Amygdala (tissue), 56 donors: ENCODE measurements around the gene PATJ.

Experiments used
- DNase-seq, 56 donors: peaks; one replicate each; lab custom pipeline; 2025; lab: John Stamatoyannopoulos, UW

Gene PATJ

GRCh38 chr1:62037274-62037673, 295.0 kb downstream of the PATJ start:
- DNase-seq = no peak

- DNase-seq = no peak
Observed at GRCh38 chr1:62038594-62039284, 296.5 kb downstream of the PATJ start.

DNA sequence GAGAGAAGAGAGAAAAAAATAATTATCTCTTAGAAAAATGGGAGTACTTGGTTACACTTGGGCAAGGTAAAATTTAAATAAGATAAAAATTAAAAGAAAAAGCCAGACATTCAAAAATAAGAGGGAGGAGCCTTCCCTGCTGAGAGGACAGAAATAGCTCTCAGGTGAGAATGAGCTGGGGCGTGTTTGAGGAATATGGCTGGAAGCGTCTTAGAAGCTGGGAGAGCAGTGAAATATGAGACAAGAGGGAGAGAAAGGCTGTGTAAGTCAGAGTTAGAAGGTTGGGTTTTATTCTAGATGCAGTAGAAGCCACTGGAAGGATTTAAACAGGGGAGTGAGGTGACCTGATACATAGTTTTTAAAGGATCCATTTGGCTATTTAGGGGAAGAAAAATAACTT, 298.2 kb downstream of the PATJ start:
- DNase-seq = no peak

GRCh38 chr1:62040973-62041372, 298.7 kb downstream of the PATJ start:
- DNase-seq = no peak

DNA sequence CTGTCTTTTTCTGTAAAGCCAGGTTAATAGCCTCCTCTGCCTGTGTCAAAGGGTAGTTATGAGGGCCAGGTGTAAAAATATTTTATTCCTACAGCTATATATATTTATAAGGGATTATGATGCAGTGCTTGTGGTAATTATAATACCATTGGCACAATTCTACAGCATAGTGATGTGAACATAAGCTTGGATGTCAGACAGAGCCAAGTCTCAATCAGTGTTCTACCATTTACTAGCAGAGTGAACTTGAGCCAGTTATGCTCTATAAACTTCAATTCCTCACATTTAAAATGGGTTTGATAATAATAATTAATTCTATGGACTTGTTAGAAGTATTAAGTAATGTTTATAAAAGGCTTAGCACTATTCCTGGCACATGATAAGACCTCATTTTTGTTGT, 300.9 kb downstream of the PATJ start:
- DNase-seq = no peak

GRCh38 chr1:62045574-62045973, 303.3 kb downstream of the PATJ start:
- peak in 1 of 56 donors; percentile 3 for DNase-seq

DNA sequence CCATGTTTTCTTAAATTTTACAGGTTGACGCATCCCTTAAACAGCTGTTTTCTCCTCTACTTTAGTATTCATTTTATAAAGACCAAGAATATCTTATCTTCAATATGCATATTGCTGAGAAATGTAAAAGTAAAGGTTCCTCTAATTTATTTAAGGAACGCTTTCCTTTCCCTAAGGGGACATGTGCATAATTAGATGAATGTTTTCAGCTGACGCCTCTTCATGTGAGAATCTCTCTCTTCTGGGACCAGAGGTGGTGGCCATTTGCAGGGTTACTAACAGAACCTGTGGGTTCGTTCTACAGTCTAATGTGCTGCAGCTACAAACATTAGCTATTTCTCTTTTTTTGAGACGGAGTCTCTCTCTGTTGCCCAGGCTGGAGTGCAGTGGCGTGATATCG, 304.6 kb downstream of the PATJ start:
- no peak for DNase-seq

DNA sequence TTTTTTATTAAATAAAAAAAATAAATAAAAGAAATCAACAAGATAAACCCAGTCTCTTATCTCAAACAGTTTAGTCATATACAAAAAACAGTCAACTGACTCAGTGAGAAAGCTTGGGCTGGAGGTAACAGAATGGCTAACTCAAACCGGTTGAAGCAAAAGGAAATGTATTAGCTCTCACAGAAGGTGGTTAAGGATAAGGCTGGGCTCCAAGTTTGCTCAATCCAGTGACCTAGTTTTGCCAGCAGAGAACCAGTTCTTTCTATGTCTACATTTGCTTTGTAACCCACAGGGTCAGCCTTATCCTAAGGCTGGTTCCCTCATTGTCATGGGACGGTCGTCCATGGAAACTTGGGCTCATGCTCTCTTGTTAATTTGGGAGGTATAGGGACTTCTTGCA, 307.9 kb downstream of the PATJ start:
- no peak for DNase-seq

GRCh38 chr1:62052946-62053345, 310.7 kb downstream of the PATJ start:
- DNase-seq = no peak

DNA sequence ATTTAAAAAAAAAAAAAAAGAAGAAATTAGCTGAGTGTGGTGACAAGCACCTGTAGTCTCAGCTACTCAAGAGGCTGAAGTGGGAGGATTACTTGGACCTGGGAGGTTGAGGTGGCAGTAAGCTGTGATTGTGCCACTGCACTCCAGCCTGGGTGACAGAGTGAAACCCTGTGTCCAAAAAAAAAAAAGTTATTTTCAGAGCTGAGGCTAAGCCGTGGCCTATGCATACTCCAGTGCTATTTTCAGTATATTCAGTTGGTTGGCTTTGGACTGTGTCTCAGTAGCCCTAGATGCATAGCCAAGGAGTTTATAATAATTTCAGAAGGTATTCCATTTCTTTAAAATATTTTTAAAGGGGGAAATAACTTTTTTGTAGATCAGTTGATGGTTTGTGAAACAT, 311.9 kb downstream of the PATJ start:
- no peak for DNase-seq

- DNase-seq = no peak
Observed at GRCh38 chr1:62057230-62057629, 314.9 kb downstream of the PATJ start.

DNA sequence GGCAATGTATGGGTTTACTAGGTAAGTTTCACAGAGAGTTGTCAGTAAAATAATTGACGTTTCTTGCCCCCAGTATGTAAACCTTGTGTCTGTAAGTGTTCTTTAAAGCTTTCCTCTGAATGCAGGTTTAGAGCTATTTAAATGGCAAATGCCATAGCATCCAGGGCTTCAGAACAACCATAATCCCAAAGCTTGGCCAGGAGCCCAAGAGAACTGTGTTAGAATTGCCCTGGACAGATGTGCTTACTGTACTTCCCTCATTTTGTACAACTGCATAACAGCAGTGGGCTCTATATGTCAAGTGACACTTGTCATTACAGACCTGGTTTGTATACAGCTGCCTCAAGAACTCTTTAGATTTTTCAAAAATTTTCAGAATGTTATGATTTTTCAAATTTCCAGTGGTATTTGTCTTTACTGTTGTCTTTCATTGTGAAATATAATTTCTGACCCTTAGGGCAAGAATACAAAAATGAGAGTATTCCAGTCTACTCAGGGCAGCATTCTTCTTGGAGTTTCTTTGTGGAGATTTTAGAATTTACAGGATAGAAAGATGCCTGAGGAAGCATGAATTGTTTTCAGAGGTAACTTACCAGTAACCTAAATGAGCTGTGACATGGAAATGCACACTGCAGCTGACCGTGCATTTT, 315.5 kb downstream of the PATJ start:
- DNase-seq = no peak

DNA sequence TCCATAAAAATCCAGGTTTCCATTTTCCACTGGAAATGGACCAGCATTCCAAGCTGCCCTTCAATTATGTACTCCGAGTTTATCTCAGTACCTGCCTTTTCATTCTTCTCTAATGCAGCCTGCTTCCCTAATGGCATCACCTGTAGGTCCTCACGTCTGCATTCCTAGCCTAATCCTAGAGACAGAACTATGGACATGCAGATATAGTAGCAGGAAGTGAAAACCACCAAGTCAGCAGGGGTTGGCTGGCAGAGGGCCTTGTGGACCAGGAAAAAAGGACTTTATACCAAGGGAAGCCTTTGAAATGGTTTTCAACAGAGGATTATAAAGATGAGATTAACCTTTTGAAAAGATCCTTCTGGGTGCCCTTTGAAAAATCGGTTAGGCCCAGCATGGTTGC, 316.7 kb downstream of the PATJ start:
- no peak for DNase-seq

DNA sequence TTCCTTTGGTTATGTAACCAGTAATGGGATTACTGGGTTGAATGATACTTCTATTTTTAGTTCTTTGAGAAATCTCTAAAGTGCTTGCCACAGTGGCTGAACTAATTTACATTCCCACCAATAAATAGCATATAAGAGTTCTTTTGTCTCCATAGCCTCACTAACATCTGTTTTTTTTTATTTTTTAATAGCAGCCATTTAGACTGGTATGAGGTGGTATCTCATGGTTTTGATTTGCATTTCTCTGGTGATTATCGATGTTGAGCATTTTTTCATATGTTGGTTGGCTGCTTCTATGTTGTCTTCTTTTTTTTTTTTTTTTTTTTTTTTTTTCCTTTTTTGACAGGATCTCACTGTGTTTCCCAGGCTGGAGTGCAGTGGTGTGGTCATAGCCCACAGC, 319.8 kb downstream of the PATJ start:
- no peak for DNase-seq

- no peak for DNase-seq
Observed at GRCh38 chr1:62064829-62065407, 322.6 kb downstream of the PATJ start.

DNA sequence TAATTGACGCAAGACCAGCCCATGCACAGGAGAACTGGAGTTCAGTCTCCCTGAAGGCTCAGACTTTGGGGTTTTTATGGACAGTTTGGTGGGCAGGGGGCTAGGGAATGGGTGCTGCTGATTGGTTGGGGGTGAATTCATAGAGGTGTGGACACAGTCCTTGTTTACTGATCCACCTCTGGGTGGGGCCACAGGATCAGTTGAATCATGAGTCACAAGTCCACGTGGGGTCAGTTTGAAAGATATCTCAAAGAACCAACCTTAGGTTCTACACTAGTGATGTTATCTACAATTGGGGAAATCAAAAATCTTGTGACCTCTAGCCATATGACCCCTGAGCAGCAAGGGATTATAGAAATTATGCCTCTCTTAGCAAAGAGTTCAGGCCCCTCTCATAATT, 324.4 kb downstream of the PATJ start:
- no peak for DNase-seq

DNA sequence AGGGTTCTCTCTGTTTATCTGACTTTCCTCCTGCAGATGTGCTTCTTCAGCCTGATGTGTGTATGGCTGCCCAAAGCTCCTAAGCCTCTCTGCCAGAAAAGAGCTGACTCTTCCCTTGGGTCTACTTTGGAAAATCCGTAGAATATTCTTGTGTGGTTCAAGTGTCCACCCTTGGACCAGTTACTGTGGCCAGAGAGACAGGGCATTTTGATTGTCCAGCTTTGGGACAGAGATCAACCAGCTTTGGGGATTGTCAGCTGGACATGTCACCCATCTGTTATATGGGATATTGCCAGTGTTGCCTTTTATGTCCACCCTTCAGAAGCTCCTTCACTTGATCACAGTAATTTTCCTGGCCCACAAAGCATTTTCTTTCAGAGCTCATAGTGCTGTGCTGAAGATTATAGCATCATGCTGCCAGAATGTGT, 326.1 kb downstream of the PATJ start:
- DNase-seq = no peak

DNA sequence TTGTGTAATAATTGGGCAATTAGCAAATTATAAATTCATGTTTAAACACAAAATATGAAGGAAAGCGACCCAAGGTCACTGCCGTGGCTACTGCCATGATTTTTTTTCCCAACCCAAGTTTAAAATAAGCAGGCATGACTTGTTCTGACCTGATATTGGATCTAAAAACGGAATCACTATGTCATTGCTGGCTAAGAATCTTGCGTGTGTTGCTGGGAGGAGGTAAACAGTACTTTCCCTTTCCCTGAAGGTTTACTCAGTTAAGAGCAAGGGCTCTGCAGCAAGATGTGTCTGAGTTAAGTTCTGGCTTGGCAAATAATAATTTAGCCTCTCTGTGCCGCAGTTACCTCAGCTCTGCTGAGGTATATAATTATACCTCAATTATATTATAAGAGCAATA, 326.7 kb downstream of the PATJ start:
- no peak for DNase-seq

GRCh38 chr1:62070384-62071011, 328.2 kb downstream of the PATJ start:
- DNase-seq = no peak

DNA sequence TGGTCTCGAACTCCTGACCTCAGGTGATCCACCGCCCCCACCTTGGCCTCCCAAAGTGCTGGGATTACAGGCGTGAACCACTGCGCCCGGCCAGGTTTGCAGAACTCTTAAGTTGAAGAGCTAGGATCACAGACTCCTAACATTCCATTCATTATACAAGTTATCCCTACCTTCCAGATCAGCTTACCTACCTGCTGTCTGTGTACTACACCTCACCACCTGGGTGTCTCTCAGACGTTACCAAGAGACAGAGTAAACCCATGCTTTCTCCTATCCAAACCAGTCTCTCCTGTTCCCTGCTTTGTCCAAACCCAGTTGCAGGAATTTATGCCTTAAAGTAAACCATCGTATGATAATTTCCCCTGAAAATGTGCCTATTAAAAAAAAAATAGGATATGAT, 329.4 kb downstream of the PATJ start:
- no peak for DNase-seq

DNA sequence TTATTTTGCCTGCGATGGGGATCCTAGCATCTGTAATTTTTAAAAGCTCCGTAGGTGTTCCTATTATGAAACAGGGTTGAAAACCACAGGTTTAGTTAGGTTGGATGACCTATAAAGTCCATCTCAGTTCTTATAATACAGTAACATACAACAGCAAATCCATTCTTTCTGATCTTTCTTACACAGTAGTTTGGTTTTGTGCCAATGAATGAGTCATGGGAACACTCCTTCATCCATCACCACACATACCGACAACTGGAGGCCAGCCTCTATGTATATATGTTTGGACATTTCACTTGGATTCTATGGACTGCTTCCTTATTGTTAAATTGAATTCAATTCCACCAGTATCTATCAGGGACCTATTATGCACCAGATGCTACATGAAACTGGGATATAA, 334.0 kb downstream of the PATJ start:
- DNase-seq = peak in 1 of 56 donors; percentile 3

GRCh38 chr1:62077821-62078220, 335.5 kb downstream of the PATJ start:
- DNase-seq = peak in 3 of 56 donors; percentile 1 to 3 (median 3)
